Ecto neural progenitor cell (in vitro differentiated cells): Measurements from ENCODE around the gene PIK3AP1.
"Not testable (repeated sequence)": the region's sequence is repeated elsewhere in the genome, so short reads cannot be mapped to it uniquely, and the experiment has no call there.

Experiments
- DNase-seq: peaks from one replicate; pipeline ENCODE4 v3.0.0-alpha.2; 2018; ENCODE audit warnings: low spot score

Gene PIK3AP1

GRCh38 chr10:96724621-96725020 is 4.3 kb upstream of the PIK3AP1 start:
- DNase-seq: no peak

GRCh38 chr10:96721207-96721572 is 876 bp upstream of the PIK3AP1 start:
- DNase-seq: no peak

DNA sequence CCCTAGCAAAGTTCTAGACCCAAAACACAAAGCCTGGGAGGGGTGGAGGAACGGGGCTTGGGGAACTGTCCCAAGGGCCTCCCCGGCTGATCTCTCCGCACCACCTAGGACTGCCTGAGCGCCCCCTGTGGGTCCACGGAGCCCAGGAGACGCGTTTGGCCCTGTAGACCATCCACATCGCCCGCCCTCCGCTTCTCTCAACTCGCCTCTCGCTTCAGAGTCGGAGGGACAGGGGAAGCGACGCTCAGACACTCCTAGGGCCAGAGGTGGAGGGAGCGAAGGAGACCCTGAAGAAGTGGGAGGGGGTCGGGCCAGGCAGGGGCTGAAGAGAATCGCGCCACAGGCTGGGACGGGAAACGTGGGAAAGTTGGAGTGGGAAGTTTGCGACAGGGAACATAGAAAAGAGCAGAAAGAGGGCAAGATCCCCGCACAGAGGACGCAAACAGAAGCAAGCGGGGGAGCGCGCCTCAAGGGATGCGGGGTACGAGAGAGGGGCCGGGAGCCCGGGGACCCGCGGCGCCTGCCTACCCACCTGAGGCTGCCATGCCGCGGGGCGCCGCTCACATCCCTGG is 378 bp downstream of the PIK3AP1 start:
- DNase-seq: peak; percentile 82

- no peak for DNase-seq
Observed at GRCh38 chr10:96719200-96719599, 1.1 kb downstream of the PIK3AP1 start.

DNA sequence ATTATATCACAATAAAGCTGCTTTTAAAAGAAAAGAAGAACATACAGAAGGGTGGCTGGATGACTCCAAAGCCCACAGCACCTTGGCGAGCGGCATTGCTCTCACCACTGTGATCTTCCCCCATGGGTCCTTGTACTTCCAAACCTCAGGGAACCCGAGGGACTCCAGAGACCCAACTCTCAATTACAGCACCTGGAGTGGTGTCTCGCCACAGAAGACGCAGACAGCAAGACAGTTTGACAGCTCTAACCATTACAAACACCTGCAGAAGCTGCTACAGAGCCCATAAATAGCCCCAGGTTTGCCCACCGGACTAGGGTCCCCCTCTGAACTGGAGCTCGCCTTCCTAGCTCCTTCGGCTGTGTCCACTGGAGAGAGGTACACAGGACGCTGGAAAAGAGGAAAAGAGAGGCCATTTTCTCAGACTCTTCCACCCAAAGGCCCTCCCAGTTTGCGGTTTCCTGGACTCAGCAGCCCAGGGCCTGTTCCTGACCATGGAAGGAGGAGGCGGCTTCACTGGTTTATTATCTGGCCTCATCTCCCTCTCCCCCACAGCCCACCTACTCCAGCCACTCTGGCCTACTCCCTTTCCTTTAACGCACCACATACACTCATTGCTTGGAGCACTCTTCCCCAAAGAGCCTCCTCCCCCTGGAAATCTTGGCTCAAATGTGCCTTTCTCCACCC is 1.9 kb downstream of the PIK3AP1 start:
- no peak for DNase-seq

DNA sequence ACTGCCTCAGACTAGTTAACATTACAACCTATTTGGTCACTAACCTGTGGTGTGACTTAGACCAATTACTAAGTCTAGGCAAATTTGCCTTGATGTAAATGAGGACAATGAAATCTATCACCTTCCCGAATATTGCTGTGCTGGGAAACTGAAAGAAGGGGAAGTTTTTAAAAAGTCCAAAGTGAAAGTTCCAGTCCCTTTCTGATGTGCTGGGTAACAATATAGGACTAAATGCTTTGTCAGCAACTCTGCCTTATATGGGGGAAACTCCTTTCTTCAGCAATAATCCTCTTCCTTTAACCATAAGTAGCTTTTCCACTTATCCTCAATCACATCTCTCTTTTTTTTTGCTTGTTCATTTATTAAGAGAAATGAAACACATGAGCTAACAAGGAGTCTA is 3.9 kb downstream of the PIK3AP1 start:
- DNase-seq: no peak

DNA sequence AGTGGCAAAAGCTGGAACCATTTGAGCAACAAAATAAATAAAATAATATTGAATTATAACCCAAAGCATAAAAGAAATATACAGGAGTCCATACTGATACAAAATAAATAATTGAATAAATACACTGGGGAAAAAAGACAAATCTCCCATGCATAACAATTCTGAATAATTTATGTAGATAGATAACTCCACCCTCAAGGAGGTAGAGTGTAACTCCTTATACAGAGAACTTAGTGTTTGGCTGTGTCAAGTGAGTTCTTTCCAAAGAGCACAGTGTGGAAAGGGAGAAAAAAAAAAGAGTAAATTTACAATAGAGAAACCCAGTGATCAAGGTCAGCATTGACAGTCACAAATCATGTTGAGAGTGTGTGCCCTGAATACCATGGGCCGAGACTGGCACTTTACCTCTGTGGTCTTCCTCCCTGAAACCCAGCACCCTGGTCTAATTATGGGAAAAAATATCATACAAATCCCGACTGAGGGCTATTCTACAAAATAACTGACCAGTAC is 5.5 kb downstream of the PIK3AP1 start:
- DNase-seq: no peak

- no peak for DNase-seq
Observed at GRCh38 chr10:96714031-96714590, 6.2 kb downstream of the PIK3AP1 start.

- no peak for DNase-seq
Observed at GRCh38 chr10:96712662-96713271, 7.5 kb downstream of the PIK3AP1 start.

- no peak for DNase-seq
Observed at GRCh38 chr10:96711048-96711728, 9.1 kb downstream of the PIK3AP1 start.

DNA sequence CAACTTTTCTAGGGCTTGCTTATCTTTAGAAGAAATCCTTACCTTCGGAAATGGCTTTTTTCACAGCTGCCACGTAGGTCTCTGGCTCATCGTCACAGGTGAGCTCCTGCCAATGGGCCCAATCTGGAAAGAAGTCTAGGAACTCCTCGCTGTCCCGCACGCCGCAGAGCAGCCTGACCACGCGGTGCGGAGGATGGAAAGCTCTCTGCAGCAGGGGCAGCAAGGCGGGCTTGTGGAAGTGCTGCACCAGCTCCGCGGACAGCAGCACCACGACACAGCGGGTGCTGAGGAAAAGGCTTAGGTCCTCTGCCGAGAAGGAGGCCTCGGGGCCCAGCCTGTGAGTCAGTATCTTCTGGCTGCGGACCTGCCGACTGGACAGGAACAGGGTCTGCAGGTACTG is 10.8 kb downstream of the PIK3AP1 start:
- DNase-seq: no peak

DNA sequence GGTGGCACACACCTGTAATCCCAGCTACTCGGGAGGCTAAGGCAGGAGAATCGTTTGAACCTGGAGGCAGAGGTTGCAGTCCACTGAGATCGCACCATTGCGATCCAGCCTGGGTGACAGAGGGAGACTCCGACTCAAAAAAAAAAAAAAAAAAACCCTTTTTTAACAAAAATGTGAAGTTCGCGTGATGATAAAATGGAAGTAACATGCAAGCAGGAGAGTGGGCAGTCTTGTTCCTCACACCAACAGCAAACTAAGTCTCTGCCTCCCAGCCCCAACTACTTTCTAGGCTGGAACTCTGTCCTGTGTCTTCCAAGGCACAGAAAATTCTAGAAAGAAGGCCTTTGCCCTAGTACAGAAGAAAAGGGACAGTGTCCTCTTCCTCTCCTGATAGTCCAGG is 11.3 kb downstream of the PIK3AP1 start:
- no peak for DNase-seq

GRCh38 chr10:96708456-96708855 is 11.9 kb downstream of the PIK3AP1 start:
- DNase-seq: no peak

- DNase-seq: no peak
Observed at GRCh38 chr10:96706331-96706853, 13.9 kb downstream of the PIK3AP1 start.

GRCh38 chr10:96705134-96705533 is 15.2 kb downstream of the PIK3AP1 start:
- no peak for DNase-seq

- no peak for DNase-seq
Observed at GRCh38 chr10:96704563-96704962, 15.8 kb downstream of the PIK3AP1 start.

- DNase-seq: no peak
Observed at GRCh38 chr10:96703358-96703757, 17.0 kb downstream of the PIK3AP1 start.

GRCh38 chr10:96701265-96701664 is 19.0 kb downstream of the PIK3AP1 start:
- DNase-seq: no peak

DNA sequence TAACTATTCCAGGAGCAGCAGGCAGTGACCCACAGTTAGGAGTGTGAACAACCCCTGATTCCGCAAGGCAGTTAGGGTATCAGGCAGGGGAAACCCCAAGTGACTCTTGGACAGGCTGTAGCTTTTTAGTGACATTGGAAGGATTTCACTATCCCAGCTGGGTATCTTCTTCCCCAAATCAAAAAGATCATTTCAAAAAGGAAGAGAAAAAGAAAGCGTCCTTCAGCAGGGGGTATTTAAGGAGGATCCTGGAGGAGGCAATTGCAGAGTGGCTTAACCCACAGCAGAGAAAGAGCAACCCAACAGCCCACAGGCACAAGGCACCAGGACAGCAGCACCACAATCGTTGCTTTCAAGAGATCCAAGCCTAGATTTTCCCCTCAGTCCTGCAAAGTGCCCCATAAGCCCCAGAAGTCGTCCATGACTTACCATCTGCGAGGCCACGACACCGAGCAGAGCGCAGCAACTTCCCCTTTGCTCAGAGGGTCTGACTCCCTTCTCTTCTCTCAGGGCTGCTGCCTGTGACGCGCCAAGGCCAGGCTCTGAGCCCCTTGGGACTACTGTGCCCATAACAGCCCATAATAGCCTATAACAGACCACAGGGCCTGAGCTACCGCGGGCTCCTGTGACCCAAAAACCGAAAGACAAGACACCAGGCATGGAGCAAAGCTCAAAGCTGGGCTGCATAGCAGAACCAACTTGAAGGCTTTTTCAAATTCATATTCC is 19.8 kb downstream of the PIK3AP1 start:
- DNase-seq: no peak

DNA sequence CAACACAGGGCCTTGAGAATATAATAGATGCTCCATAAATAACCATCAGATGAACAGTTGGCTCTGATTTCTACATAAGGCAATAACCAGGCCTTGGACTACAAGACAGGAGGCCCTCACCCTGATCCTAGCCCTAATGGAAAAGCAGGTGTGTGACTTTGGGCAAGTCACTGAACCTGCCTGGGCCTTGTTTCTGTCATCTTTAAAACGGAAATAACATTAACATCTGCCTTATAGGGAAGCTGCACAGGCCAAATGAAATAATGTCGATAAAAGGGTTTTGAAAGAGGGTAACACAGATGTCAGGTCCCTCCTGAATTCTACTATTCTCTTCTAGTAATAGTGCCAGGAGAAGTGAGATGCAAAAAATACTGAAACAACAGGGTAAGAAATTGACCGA is 20.7 kb downstream of the PIK3AP1 start:
- DNase-seq: no peak

GRCh38 chr10:96698305-96698704 is 22.0 kb downstream of the PIK3AP1 start:
- not testable (repeated sequence) for DNase-seq

GRCh38 chr10:96697438-96697837 is 22.9 kb downstream of the PIK3AP1 start:
- no peak for DNase-seq
